ENCODE data around the gene NCEH1. TPM values are rescaled to one million over a fixed set of nuclear protein-coding genes. Genes with fewer than 3 reads are reported as not detected.

NCEH1 gene
- total and polyA plus RNA-seq, 9 of the 15 experiments (the other 6 are each of a cell fraction or from before 2014, with no cell fraction given): 1.3 to 5.0 (median 2.8) TPM

DNA sequence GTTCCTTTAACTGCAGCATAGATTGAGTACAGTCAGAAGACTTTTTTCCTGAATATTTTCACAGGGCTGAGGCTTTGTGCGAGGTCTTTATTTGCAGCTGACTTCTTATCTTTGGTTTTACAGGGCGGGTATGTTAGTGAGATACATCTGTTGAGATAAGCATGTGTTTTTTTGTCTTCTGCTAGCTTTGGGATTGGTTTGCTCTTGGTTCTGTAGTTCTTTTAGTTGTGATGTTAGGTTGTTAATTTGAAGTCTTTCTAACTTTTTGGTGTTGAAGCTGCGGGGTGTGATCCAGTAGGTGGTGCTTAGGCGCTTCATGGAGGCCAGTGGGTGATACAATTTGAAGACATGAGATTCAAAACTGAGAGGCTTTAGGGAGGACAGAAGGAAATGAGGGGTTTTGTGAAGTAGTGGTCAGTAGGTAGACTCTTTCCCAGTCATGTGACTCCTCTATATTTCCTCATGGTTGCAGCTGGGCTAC lies 119.7 kb downstream of the NCEH1 start (continued):
- 0 out of 2 replicates have a peak, but pooled peaks have one; percentile 56 for TF ChIP-seq ZNF766 (CRISPR knock-in tag; conservative IDR thresholded peaks at IDR 0.05)
- TF ChIP-seq, protein P1, sequence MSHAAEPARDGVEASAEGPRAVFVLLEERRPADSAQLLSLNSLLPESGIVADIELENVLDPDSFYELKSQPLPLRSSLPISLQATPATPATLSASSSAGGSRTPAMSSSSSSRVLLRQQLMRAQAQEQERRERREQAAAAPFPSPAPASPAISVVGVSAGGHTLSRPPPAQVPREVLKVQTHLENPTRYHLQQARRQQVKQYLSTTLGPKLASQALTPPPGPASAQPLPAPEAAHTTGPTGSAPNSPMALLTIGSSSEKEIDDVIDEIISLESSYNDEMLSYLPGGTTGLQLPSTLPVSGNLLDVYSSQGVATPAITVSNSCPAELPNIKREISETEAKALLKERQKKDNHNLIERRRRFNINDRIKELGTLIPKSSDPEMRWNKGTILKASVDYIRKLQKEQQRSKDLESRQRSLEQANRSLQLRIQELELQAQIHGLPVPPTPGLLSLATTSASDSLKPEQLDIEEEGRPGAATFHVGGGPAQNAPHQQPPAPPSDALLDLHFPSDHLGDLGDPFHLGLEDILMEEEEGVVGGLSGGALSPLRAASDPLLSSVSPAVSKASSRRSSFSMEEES (CRISPR knock-in tag; IDR thresholded peaks at IDR 0.05): peak; percentile 91
- no peak for TF ChIP-seq NR2C1 (IDR thresholded peaks at IDR 0.05)
- 0 out of 2 replicates have a peak, but pooled peaks have one; percentile 17 for TF ChIP-seq NR2C1 (tag; IDR thresholded peaks at IDR 0.05)
- 0 out of 2 replicates have a peak, but pooled peaks have one; percentile 19 for TF ChIP-seq ATF7 (IDR thresholded peaks at IDR 0.05)
- TF ChIP-seq ZNF589 (CRISPR knock-in tag; IDR thresholded peaks at IDR 0.05; ENCODE audit: low read depth): peak; percentile 60; the same call in 1 of the 2 replicates
- TF ChIP-seq ARID1B (IDR thresholded peaks at IDR 0.05): peak; percentile 82
- peak; percentile 83; the same call in 1 of the 2 replicates for TF ChIP-seq SMARCE1 (IDR thresholded peaks at IDR 0.05)
- TF ChIP-seq, protein P2, sequence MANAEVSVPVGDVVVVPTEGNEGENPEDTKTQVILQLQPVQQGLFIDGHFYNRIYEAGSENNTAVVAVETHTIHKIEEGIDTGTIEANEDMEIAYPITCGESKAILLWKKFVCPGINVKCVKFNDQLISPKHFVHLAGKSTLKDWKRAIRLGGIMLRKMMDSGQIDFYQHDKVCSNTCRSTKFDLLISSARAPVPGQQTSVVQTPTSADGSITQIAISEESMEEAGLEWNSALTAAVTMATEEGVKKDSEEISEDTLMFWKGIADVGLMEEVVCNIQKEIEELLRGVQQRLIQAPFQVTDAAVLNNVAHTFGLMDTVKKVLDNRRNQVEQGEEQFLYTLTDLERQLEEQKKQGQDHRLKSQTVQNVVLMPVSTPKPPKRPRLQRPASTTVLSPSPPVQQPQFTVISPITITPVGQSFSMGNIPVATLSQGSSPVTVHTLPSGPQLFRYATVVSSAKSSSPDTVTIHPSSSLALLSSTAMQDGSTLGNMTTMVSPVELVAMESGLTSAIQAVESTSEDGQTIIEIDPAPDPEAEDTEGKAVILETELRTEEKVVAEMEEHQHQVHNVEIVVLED (CRISPR knock-in tag; IDR thresholded peaks at IDR 0.05): 0 out of 2 replicates have a peak, but pooled peaks have one; percentile 14
- no peak for TF ChIP-seq RBM39 (optimal IDR thresholded peaks at IDR 0.05; ENCODE audit: low read depth, low read length)
- TF ChIP-seq ZNF644 (tag; IDR thresholded peaks at IDR 0.05; ENCODE audit: low read depth): no peak
- 0 out of 2 replicates have a peak, but pooled peaks have one; percentile 30 for TF ChIP-seq FOSL1 (tag; conservative IDR thresholded peaks at IDR 0.05)
- 0 out of 2 replicates have a peak, but pooled peaks have one; percentile 54 for TF ChIP-seq ZNF197 (CRISPR knock-in tag; IDR thresholded peaks at IDR 0.05; ENCODE audit: low read depth)
- TF ChIP-seq MEF2D (tag; conservative IDR thresholded peaks at IDR 0.05; ENCODE audit: low read depth): peak; percentile 45; the same call in 1 of the 2 replicates
- peak; percentile 72 for TF ChIP-seq MTA2 (IDR thresholded peaks at IDR 0.05; ENCODE audit: low read depth)
- peak; percentile 60; the same call in 1 of the 2 replicates for TF ChIP-seq FOXM1 (IDR thresholded peaks at IDR 0.05; ENCODE audit: low read depth)
- TF ChIP-seq FOXM1 (CRISPR knock-in tag; IDR thresholded peaks at IDR 0.05; ENCODE audit: low read depth): no peak
- TF ChIP-seq POLR2AphosphoS2 (IDR thresholded peaks at IDR 0.05; ENCODE audit: low read length): no peak
- peak; percentile 77 for TF ChIP-seq CBFA2T3 (IDR thresholded peaks at IDR 0.05)
- peak; percentile 47 for TF ChIP-seq TCF3 (CRISPR knock-in tag; IDR thresholded peaks at IDR 0.05)
